Adrenal gland (tissue), 12 donors: ENCODE results near the gene C1orf174. TPM values are rescaled to one million over a fixed set of nuclear protein-coding genes. Genes with fewer than 3 reads are reported as not detected.

Experiments used
- DNase-seq, 7 donors: peaks; one replicate each; pipeline ENCODE4 v3.0.0-alpha.2; 2019 to 2020
- H3K27ac ChIP-seq, 5 donors: fragments of 200-600 bp; sonication (generic) in 4 of 5; 1 replicate in 3 of 5; 2 replicates in 2 of 5; pipeline versions ENCODE4 v1.5.1 to v1.8.0; 2016 to 2020; ENCODE audit warnings: mild to moderate bottlenecking in 1 of 5
- H3K27me3 ChIP-seq: fragments of 200-600 bp; 2 replicates; pipeline ENCODE4 v1.8.0; 2021
- H3K36me3 ChIP-seq, 2 donors: fragments of 200-600 bp; replicated peaks in 1 of 2; 1 replicate in 1 of 2; 2 replicates in 1 of 2; pipeline versions ENCODE4 v1.5.1 to v1.8.0; 2018 to 2022
- H3K4me1 ChIP-seq, 2 donors: fragments of 200-600 bp; replicated peaks in 1 of 2; 1 replicate in 1 of 2; 2 replicates in 1 of 2; pipeline versions ENCODE4 v1.5.1 to v1.8.0; 2018 to 2021
- H3K4me3 ChIP-seq, 4 donors: fragments of 200-600 bp; sonication (generic) in 3 of 4; one replicate each; pipeline ENCODE4 v1.5.1; 2016 to 2018
- H3K9me3 ChIP-seq, 3 donors: fragments of 200-600 bp; sonication (generic) in 1 of 3; replicated peaks in 1 of 3; 1 replicate in 2 of 3; 2 replicates in 1 of 3; pipeline versions ENCODE4 v1.5.1 to v1.8.0; 2016 to 2021
- POLR2A ChIP-seq, 2 donors: fragments of 450-650 bp; IDR thresholded peaks; one replicate each; pipeline ENCODE4 v1.6.1; 2017; ENCODE audit warnings: antibody characterized with exemption in 2 of 2, mild to moderate bottlenecking in 2 of 2, moderate library complexity in 1 of 2
- WGBS, 4 donors: extraction: QIAGEN DNeasy Blood & Tissue Kit in 2 of 4; methylation state at CpG; one replicate each; pipeline versions ENCODE4 v1.1.5 to v1.1.7; 2013 to 2017; 5-methylcytosine and 5-hydroxymethylcytosine counted together
- intact Hi-C, 2 donors: fragments of 100-400 bp; cut with DNase I; formaldehyde crosslinking; loops; one replicate each; pipeline versions ENCODE4 v1.14.1 to v1.15.0; 2022 to 2023
- polyA plus RNA-seq, 3 donors: library from polyadenylated mRNA; stranded (reverse); fragments of 200-250 nt in 2 of 3; fragments of 350-450 nt in 1 of 3; fragmentation: Illumina TruSeq in 1 of 3; extraction: RNeasy Lipid Tissue Mini Kit (QIAGEN cat#74804) in 1 of 3; gene quantifications; one replicate each; pipeline ENCODE4 v1.2.3, GENCODE V29; 2013 to 2014
- total RNA-seq, 9 donors: library from RNA; depleted of rRNA in 4 of 9; stranded (reverse); fragments of >200 nt in 4 of 9; fragments of 120-200 nt in 1 of 9; fragmentation: NEBNext Ultra II Directional in 1 of 9; extraction: Animal tissue kit (Norgen Biotek cat#: 25700) in 1 of 9; gene quantifications; one replicate each; pipeline versions ENCODE4 v1.1.0 to v1.2.4, GENCODE V29; 2013 to 2023
- TF ChIP-seq, protein P1 (sequence below), 6 experiments: fragments of 450-650 bp in 4 of 6; fragments of 200-600 bp in 2 of 6; sonication (generic) in 1 of 6; IDR thresholded peaks; 1 replicate in 5 of 6; 2 replicates in 1 of 6; pipeline versions ENCODE4 v1.5.1 to v1.8.0; 2016 to 2021; ENCODE audit warnings: antibody characterized with exemption in 6 of 6, mild to moderate bottlenecking in 2 of 6, moderate library complexity in 1 of 6
- donor health status: healthy with polysubstance abuse.
- donor health status: Bipolar disorder and iron deficiency.
- donor health status: DM: yes; HTN: yes; CAD: no.
- donor health status: DM: no; HTN: no; CAD: no.
- donor health status: DM: no; HTN: no; CAD: no.
- donor health status: DM: yes; HTN: yes; CAD: no.

C1orf174 gene
- total and polyA plus RNA-seq, 12 donors: 11.5 to 28.0 (median 19.0) TPM

DNA sequence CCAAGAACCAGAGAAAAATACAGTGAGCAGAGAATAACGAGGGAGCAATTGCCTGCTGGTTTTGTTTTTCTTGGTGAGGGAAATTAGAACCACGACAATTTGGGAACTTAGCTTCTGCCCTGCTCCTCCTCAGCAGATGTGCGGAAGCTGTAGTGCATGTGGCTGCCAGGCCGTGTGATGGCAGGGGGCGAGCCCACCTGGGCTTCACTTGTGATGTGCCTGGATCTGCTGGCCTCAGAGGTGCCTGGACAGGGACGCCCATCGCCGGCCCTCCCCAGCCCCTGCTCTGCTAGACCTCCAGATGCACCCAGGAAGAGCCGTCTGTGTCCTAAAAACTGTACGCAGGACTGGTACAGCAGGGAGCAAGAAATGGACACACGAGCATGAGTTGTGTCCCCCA is 28.5 kb upstream of the C1orf174 start:
- Histone ChIP-seq H3K27ac (no peak overlapping the region), H3K4me3 (no peak overlapping the region), H3K27me3 (no peaks in the 10 kb centered on the region), H3K4me1 (no peaks in the 10 kb centered on the region), H3K36me3 (no peaks in the 10 kb centered on the region), H3K9me3 (no peaks in the 10 kb centered on the region)
- TF ChIP-seq, protein P1, sequence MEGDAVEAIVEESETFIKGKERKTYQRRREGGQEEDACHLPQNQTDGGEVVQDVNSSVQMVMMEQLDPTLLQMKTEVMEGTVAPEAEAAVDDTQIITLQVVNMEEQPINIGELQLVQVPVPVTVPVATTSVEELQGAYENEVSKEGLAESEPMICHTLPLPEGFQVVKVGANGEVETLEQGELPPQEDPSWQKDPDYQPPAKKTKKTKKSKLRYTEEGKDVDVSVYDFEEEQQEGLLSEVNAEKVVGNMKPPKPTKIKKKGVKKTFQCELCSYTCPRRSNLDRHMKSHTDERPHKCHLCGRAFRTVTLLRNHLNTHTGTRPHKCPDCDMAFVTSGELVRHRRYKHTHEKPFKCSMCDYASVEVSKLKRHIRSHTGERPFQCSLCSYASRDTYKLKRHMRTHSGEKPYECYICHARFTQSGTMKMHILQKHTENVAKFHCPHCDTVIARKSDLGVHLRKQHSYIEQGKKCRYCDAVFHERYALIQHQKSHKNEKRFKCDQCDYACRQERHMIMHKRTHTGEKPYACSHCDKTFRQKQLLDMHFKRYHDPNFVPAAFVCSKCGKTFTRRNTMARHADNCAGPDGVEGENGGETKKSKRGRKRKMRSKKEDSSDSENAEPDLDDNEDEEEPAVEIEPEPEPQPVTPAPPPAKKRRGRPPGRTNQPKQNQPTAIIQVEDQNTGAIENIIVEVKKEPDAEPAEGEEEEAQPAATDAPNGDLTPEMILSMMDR (IDR thresholded peaks at IDR 0.05): no peak
- no peak for TF ChIP-seq POLR2A (IDR thresholded peaks at IDR 0.05)
- WGBS, 4 donors: 56 to 75% (median 68%) methylated on average over 9 to 11 of the region's 11 CpGs
- no peak for DNase-seq
- intact Hi-C loops: no loop called here

DNA sequence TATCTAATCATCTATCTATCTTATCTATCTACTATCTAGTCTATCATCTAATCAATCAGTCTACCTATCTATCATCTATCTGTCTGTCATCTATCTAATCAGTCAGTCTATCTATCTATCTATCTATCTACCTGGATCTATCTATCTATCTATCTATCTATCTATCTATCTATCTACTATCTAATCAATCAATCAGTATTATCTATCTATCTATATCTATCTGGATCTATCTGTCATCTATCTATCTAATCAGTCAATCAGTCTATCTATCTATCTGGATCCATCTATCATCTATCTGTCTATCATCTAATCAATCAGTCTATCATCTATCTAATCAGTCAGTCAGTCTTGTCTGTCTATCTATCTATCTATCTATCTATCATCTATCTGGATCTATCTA is 26.9 kb upstream of the C1orf174 start:
- intact Hi-C loops: no loop called here
- no peaks in the 10 kb centered on the region for H3K9me3 ChIP-seq
- H3K36me3 ChIP-seq: no peaks in the 10 kb centered on the region
- H3K4me3 ChIP-seq: no peak overlapping the region
- no peaks in the 10 kb centered on the region for H3K27me3 ChIP-seq
- no peak for TF ChIP-seq POLR2A (IDR thresholded peaks at IDR 0.05)
- TF ChIP-seq, protein P1 (IDR thresholded peaks at IDR 0.05): no peak
- H3K27ac ChIP-seq: no peak overlapping the region
- H3K4me1 ChIP-seq: no peaks in the 10 kb centered on the region
- DNase-seq: no peak

DNA sequence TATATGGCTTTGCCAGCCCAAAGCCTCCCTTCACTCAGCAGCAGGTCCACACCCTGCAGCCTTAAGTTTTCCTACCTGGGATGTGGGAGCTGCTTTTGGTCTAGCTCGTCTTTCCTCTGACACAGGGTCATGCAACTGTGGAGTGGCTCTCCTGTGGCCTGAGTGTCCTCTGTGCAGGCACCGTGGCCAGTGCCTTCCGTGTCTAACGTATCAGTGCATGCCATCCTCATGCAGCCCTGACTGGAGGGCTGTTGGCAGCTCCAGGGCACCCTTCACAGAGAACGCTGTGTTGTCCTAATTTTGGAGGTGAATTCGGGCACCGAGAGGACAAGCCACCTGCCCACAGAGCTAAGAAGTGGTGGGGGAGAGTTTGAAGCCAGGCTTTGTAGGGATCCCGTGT is 25.7 kb upstream of the C1orf174 start:
- intact Hi-C loops: no loop called here
- Histone ChIP-seq H3K27ac (no peak overlapping the region), H3K9me3 (no peaks in the 10 kb centered on the region), H3K4me1 (no peaks in the 10 kb centered on the region), H3K36me3 (no peaks in the 10 kb centered on the region), H3K4me3 (no peak overlapping the region), H3K27me3 (no peaks in the 10 kb centered on the region)
- WGBS, 4 donors: 71 to 81% (median 72%) methylated on average over 4 to 8 of the region's 8 CpGs
- TF ChIP-seq, protein P1 (IDR thresholded peaks at IDR 0.05): no peak
- no peak for TF ChIP-seq POLR2A (IDR thresholded peaks at IDR 0.05)
- DNase-seq: no peak

DNA sequence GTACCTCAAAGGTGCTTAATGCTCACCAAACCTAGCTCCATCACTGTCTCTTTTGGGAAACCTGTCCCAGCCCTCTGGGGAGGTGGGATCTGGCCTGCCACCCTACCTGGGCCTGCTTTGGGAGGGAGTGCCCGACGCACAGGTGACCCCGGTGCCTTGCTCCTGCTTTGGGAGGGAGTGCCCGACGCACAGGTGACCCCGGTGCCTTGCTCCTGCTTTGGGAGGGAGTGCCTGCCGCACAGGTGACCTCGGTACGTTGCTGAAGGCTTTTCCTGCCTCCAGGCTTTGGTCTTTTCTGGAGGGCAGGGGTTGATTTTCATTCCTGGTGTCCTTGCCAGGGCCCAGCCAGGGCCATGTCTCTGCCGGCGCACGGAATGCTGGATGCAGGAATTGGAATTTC is 25.2 kb upstream of the C1orf174 start:
- Histone ChIP-seq H3K9me3 (no peaks in the 10 kb centered on the region), H3K27me3 (no peaks in the 10 kb centered on the region), H3K4me3 (no peak overlapping the region), H3K4me1 (no peaks in the 10 kb centered on the region), H3K36me3 (no peaks in the 10 kb centered on the region), H3K27ac (no peak overlapping the region)
- no peak for TF ChIP-seq POLR2A (IDR thresholded peaks at IDR 0.05)
- TF ChIP-seq, protein P1 (IDR thresholded peaks at IDR 0.05): no peak
- intact Hi-C loops: no loop called here
- DNase-seq: no peak
- 79 to 93% (median 81%) methylated on average over 3 to 12 of the region's 12 CpGs for WGBS, 4 donors
